ENCODE results near the gene CHP2.

DNA sequence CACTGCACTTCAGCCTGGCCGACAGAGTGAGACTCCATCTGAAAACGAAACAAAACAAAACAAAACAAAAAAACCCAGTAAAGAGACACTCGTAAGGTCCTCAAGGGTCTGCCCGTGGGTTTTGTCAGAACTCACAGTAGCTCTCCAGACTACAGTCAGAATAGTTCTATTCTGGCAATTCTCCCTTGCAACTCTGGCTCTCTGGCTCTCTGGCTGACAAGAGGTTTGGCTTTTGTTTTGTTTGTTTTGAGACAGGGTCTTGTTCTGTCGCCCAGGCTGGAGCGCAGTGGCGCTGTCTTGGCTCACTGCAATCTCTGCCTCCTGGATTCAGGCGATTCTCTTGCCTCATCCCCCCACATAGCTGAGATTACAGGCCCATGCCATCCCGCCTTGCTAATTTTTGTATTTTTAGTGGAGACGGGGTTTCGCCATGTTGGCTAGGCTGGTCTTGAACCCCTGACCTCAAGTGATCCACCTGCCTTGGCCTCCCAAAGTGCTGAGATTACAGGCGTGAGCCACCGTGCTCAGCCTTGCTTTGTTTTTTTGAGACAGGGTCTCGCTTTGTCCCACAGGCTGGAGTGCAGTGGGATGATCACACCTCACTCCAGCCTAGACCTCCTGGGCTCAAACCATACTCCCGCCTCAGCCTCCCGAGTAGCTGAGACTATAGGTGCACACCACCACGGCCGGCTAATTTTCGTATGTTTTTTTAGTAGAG is 20.5 kb upstream of the CHP2 start:
- TF ChIP-seq, protein P1, sequence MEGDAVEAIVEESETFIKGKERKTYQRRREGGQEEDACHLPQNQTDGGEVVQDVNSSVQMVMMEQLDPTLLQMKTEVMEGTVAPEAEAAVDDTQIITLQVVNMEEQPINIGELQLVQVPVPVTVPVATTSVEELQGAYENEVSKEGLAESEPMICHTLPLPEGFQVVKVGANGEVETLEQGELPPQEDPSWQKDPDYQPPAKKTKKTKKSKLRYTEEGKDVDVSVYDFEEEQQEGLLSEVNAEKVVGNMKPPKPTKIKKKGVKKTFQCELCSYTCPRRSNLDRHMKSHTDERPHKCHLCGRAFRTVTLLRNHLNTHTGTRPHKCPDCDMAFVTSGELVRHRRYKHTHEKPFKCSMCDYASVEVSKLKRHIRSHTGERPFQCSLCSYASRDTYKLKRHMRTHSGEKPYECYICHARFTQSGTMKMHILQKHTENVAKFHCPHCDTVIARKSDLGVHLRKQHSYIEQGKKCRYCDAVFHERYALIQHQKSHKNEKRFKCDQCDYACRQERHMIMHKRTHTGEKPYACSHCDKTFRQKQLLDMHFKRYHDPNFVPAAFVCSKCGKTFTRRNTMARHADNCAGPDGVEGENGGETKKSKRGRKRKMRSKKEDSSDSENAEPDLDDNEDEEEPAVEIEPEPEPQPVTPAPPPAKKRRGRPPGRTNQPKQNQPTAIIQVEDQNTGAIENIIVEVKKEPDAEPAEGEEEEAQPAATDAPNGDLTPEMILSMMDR (IDR thresholded peaks at IDR 0.05) = no peak
- TF ChIP-seq POLR2A (IDR thresholded peaks at IDR 0.05) = no peak

Measured in thyroid gland (tissue), 4 donors.